ENCODE measurements around the gene SPECC1. TPM values are rescaled to one million over a fixed set of nuclear protein-coding genes. Genes with fewer than 3 reads are reported as not detected.

The SPECC1 gene
- total and polyA plus RNA-seq, 9 of the 15 experiments (the other 6 are each of a cell fraction or from before 2014, with no cell fraction given): 2.4 to 19.6 (median 14.7) TPM

DNA sequence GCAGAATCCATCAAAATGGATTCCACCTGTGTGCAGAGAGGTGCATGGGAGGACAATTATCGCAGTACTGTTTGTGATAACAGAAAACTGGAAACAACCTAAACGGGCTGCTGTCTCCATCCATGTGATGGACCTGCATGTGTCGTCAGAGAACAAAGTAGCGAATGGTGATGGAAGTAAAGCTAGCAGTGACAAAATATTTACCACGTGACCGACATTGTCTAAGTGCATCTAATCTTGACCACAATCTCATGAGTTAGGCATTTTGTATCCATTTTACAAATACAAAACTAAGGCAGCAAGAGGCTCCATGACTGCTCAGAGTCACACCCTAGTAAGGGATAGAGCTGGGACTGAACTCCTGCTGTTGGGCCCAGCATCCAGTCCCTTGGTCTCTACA, 270.9 kb downstream of the SPECC1 start:
- DNase-seq (ENCODE audit: extremely low read depth in 1 of 4, low spot score in 3 of 4) (no peak), FAIRE-seq (no peak), ATAC-seq (no peak)
- intact Hi-C loops (cut with micrococcal nuclease) (no loop called here), in situ Hi-C loops (cut with MboI) (no loop called here)
- H3K27me3 ChIP-seq (ENCODE audit: control insufficient read depth in 2 of 2, insufficient read depth in 2 of 2, low read length in 2 of 2): no peaks in the 10 kb centered on the region
- H3K9me1 ChIP-seq (ENCODE audit: control insufficient read depth, insufficient read depth, low read length): no peaks in the 10 kb centered on the region
- H3K4me2 ChIP-seq (ENCODE audit: insufficient read depth, low read length): no peak overlapping the region
- H3K9ac ChIP-seq (ENCODE audit: insufficient read depth in 1 of 2, low read depth in 2 of 2, low read length in 2 of 2): no peak overlapping the region
- no peaks in the 10 kb centered on the region; a peak in 1 of 5 replicates for H3K4me1 ChIP-seq (replicated peaks in 1 of 2; ENCODE audit: control insufficient read depth in 2 of 2, insufficient read depth in 2 of 2, low read length in 2 of 2)
- H3K9me3 ChIP-seq (replicated peaks; ENCODE audit: control insufficient read depth, insufficient read depth, low read depth, low read length): no peaks in the 10 kb centered on the region
- POLR2A ChIA-PET: no interaction called here
- no peaks in the 10 kb centered on the region for H4K20me1 ChIP-seq (replicated peaks; ENCODE audit: control insufficient read depth, insufficient read depth, low read length)
- H3K27ac ChIP-seq (ENCODE audit: extremely low read depth, low read depth, low read length): no peak overlapping the region
- no peaks in the 10 kb centered on the region for H3K36me3 ChIP-seq (ENCODE audit: control insufficient read depth, insufficient read depth, low read length)
- WGBS (ENCODE audit: insufficient coverage, low coverage, missing lambda C conversion rate): 85% methylated on average over 6 of the region's 6 CpGs
- no peak overlapping the region for H3K4me3 ChIP-seq
- no TSS peak for BruUV-seq (replicated peaks)
- H2AFZ ChIP-seq (ENCODE audit: low read depth, low read length): no peak overlapping the region
- H3K79me2 ChIP-seq (ENCODE audit: control insufficient read depth, insufficient read depth, low read length): no peaks in the 10 kb centered on the region
- CTCF ChIA-PET (ENCODE audit: low intra/inter-chr PET ratio): no interaction called here
- TF ChIP-seq PREB (CRISPR knock-in tag; IDR thresholded peaks at IDR 0.05) (no peak), HNRNPLL (IDR thresholded peaks at IDR 0.05; ENCODE audit: low read depth, low read length, poor library complexity, severe bottlenecking) (no peak), REST (IDR thresholded peaks at IDR 0.05; ENCODE audit: borderline replicate concordance) (no peak), REST (CRISPR knock-in tag; IDR thresholded peaks at IDR 0.05; ENCODE audit: low read depth) (no peak), KDM4B (IDR thresholded peaks at IDR 0.05; ENCODE audit: borderline replicate concordance in 2 of 2, low read depth in 1 of 2) (no peak), PPARD (CRISPR knock-in tag; IDR thresholded peaks at IDR 0.05) (no peak), NFIX (CRISPR knock-in tag; IDR thresholded peaks at IDR 0.05; ENCODE audit: low read depth) (no peak), NEUROD1 (IDR thresholded peaks at IDR 0.05; ENCODE audit: borderline replicate concordance, low read depth, low read length, partially characterized antibody) (no peak), ZFX (CRISPR knock-in tag; IDR thresholded peaks at IDR 0.05) (no peak)
- TF ChIP-seq, protein P1, sequence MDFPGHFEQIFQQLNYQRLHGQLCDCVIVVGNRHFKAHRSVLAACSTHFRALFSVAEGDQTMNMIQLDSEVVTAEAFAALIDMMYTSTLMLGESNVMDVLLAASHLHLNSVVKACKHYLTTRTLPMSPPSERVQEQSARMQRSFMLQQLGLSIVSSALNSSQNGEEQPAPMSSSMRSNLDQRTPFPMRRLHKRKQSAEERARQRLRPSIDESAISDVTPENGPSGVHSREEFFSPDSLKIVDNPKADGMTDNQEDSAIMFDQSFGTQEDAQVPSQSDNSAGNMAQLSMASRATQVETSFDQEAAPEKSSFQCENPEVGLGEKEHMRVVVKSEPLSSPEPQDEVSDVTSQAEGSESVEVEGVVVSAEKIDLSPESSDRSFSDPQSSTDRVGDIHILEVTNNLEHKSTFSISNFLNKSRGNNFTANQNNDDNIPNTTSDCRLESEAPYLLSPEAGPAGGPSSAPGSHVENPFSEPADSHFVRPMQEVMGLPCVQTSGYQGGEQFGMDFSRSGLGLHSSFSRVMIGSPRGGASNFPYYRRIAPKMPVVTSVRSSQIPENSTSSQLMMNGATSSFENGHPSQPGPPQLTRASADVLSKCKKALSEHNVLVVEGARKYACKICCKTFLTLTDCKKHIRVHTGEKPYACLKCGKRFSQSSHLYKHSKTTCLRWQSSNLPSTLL (IDR thresholded peaks at IDR 0.05): no peak
- TF ChIP-seq, protein P2, sequence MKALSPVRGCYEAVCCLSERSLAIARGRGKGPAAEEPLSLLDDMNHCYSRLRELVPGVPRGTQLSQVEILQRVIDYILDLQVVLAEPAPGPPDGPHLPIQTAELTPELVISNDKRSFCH (CRISPR knock-in tag; IDR thresholded peaks at IDR 0.05): no peak
- TF ChIP-seq, protein P2 (tag; IDR thresholded peaks at IDR 0.05): no peak
